Measurements from ENCODE around the gene ANKH.
A peak's percentile ranks its signal among the peaks of the same experiment; 100 is the strongest.
"Not testable (repeated sequence)": the region's sequence is repeated elsewhere in the genome, so short reads cannot be mapped to it uniquely, and the experiment has no call there.

ANKH gene
- long read RNA-seq, donor 1, full-length matches to known transcripts: 1 of 1 reads
- long read RNA-seq, donor 1, partial matches to known transcripts: 0 of 1 reads
- long read RNA-seq, donor 1, other reads (novel, unspliced or antisense): 0 of 1 reads
- long read RNA-seq, donor 2, full-length matches to known transcripts: 2 of 2 reads
- long read RNA-seq, donor 2, partial matches to known transcripts: 0 of 2 reads
- long read RNA-seq, donor 2, other reads (novel, unspliced or antisense): 0 of 2 reads
- long read RNA-seq, donor 3, full-length matches to known transcripts: 1 of 1 reads
- long read RNA-seq, donor 3, partial matches to known transcripts: 0 of 1 reads
- long read RNA-seq, donor 3, other reads (novel, unspliced or antisense): 0 of 1 reads
- long read RNA-seq, donor 4, partial matches to known transcripts: 0 of 1 reads
- long read RNA-seq, donor 4, other reads (novel, unspliced or antisense): 0 of 1 reads
- long read RNA-seq, donor 5, full-length matches to known transcripts: 1 of 1 reads
- long read RNA-seq, donor 5, partial matches to known transcripts: 0 of 1 reads
- long read RNA-seq, donor 5, other reads (novel, unspliced or antisense): 0 of 1 reads
- long read RNA-seq, donor 6, partial matches to known transcripts: 0 of 2 reads
- long read RNA-seq, donor 6, other reads (novel, unspliced or antisense): 0 of 2 reads
- long read RNA-seq, donor 7, full-length matches to known transcripts: 2 of 2 reads
- long read RNA-seq, donor 7, partial matches to known transcripts: 0 of 2 reads
- long read RNA-seq, donor 7, other reads (novel, unspliced or antisense): 0 of 2 reads
- long read RNA-seq, donor 8, full-length matches to known transcripts: 2 of 2 reads
- long read RNA-seq, donor 8, partial matches to known transcripts: 0 of 2 reads
- long read RNA-seq, donor 8, other reads (novel, unspliced or antisense): 0 of 2 reads

DNA sequence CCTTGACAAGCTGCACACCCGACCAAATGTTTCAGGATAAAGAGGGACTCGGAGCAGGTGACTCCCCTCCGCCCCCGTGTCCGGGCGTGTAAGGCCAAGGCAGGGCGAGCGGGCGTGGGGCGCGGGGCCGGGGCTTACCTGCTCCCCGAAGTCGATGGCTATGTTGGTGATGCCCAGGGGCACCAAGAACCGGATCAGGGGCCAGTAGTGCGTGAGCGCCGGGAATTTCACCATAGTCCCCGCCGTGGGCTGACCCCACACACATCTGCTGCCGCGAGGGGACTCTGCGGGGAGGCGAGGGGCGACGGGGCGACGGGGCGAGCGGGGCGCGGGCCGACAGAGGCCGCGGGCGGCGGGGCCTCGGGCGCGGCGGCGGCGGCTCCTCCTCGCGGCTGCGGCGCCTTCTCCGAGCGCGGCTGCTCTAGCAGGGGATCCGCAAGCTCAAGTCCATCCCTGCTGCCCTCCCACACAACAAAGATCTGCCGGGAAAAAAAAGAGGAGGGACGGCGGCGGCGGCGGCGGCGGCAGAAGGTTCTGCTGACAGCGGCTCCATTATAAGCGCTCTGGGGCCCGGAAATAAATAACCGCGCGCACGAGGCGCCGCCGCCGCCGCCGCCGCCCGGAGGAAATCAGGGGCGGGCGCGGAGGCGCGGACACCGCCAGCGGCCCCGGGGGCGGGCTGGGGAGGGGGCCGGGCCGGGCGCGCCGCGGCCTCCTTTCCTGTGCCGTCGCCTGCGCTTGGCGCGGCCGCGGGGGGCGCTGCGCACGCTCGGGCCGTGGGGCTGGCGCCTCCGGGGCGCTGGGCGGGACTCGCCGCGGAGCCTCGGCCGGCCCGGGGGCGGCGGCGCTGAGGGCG lies at the start of gene ANKH:
ANKH (minus strand) TSS at position 565 of the 856 bp plus-strand sequence; CDS start at position 234, 331 bp downstream.
- peak; percentile 80 for DNase-seq

DNA sequence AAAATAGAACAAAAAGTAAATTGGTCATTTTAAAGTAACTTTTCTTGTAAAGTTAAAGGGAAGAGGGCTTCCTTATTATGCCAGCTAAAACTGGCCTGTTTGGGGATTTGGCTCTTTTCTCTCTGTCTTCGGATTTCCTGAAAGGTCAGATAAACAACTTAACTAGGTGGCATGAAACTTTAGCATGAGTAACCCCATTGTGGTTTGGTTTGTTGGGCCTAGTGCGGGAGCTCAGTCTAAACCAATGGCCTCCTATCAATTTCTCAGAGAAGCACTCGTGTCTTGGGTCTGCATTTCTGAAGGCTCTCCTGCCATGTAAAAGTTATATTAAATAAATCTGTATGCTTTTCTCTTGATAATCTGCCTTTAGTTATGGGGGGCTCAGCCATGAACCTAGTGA lies 48.5 kb upstream of the ANKH start:
- DNase-seq: no peak

DNA sequence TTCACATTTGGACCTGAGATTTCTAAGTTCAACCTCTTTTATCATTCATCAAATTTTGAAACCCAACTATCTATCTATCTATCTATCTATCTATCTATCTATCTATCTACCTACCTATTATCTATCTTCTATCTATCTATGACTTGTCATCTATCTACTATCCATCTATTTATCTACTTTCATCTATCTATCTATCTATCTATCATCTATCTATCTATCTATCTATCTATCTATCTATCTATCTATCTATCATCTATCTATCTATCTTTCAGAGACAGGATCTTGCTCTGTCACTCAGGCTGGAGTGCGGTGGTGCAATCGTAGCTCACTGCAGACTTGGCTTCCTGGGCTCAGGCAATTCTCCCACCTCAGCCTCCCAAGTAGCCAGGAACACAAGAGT lies 47.5 kb upstream of the ANKH start:
- DNase-seq: not testable (repeated sequence)

DNA sequence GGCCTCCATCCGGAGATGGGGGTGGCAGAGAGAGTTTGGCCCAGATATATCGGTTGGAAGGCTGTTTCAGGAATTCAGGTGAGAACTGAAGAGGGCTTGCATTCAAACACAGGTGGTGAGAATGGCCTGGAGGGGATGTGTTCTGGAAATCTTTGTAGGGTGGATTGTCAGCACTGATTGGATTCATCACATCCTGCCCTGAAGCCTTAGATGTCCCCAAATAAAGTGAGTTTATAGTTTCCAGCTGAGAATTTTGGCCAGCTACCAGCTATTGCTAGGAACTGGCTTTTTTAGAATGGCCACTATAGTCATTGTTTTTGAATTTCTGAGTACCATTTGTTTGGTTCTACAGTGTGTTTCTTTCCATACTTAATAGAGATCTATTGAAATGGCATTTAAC lies 46.1 kb upstream of the ANKH start:
- DNase-seq: no peak

DNA sequence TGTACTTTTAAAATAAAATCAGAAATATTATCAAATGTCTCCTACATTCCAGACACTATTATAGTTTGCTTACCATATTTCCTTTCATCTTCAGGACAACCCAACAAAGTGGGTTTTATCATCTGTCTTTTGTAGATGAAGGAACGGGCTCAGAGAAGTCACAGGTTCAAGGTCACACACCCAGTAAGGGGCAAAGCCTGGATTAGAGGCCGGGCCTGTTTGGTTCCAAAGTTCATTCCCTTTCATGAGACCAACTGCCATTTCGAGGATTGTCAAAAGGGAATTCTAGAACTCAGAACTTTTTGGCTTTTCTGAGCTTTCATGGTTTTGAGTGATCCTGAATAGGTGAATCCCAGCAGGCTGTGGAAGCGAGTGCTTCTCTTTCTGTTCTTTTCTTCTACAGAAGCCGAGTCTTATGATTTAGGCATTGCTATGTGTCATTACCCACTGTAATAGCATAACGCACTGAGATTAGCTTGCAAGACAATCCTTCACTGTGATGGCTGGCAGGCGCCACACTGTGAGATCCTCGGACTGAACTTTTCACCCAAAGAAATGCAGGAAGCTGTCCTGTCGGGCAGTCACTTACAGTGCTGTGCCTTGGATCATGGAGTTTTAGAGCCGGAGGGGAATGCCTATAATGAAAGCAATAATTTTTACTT lies 43.8 kb upstream of the ANKH start:
- DNase-seq: no peak

DNA sequence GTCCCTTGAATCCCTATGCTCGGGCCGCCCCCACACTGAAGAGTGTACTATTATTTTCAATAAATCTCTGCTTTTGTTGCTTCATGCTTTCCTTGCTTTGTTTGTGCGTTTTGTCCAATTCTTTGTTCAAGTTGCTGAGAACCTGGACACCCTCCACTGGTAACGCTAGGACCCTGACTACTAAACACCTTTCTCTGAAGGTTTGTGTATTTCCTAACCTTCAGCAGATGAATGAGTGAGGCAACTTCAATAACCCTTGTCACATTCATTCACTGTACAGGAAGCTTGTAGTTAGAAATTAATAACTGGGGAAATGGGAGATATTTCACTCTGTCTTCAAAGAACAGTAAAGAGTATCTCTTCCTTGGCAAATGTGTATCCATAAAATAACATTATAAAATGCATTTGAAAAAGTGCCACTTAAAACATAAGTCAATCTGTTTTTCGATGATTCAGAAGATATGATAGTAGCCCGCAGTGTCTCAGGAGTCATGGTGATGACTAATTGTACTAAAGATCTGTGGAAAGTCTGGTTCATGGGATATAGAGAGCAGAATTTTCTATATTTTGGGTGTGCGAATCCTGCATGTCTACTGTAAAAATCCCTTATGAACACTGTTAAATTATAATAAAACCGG lies 43.2 kb upstream of the ANKH start:
- DNase-seq: no peak

DNA sequence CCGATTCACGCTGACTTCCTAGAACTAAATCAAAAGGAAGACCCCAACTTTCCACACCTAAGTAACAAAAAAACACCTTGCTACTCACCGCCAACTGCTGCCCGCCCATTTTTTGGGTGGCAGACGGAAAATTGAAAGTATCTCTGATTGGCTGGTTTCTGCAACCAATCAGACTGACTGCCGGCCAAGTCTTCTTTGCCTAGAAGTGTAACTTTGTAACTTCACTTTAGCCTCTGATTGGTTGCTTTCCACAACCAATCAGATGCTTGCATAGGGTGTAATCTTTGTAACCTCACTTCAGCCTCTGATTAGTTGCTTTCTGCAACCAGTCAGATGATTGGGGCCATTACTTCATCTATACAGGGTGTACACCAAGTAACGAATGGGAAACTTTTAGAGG lies 42.6 kb upstream of the ANKH start:
- DNase-seq: no peak

DNA sequence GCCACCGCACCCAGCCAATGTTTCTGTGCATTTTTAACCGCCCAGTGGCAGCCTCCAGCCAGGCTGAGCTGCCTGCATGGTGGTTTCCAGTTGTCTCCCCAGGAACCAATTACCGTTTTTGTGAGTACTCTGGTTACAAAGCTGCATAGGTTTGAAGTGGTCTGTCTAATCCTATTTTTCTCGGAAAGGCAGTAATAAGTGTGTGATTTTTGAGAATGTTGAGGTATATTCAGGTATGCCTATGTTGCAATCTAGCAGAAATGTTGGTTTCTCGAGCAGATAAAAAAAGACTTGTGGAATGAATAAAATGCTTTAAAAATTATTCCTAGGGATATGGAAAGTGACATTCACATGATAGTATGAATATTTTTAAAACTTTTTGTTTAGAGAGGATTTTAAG lies 41.5 kb upstream of the ANKH start:
- no peak for DNase-seq

DNA sequence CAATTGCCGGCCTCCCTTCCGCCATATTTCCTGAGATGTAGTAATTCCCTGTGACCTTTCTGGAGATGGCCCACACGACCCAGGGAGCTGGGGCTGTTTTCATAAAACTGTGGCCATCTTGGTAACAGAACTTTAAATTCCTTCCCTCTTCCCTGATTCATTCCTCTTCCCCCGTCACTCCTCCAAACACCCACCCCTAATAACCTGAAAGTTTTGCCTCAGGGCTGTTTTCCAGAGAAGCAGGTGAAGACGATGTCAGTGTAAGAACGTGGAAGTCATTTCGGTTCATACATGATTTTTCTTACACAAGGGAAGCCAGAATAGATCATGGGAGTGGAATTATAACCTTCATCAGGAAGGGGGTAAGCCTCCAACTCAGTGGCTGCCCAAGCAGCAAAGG lies 40.6 kb upstream of the ANKH start:
- no peak for DNase-seq

DNA sequence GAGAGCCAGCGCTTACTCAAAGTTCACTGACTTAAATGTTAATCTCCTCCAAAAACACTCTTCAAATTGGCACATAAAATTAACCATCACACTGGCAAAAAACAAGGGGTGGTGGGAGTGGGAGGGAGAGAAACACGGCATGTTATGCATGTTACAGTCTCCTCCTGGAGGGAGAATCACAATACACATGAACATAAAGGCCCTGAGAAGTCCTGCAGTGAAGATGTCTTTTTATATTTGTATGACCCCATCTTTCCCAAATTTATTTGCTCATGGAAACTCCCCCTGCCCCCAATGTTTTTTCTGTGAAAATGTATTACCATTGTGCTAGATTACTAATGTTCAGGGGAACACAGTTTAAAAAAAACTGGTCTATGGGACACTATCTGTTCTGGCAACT lies 37.8 kb upstream of the ANKH start:
- no peak for DNase-seq

DNA sequence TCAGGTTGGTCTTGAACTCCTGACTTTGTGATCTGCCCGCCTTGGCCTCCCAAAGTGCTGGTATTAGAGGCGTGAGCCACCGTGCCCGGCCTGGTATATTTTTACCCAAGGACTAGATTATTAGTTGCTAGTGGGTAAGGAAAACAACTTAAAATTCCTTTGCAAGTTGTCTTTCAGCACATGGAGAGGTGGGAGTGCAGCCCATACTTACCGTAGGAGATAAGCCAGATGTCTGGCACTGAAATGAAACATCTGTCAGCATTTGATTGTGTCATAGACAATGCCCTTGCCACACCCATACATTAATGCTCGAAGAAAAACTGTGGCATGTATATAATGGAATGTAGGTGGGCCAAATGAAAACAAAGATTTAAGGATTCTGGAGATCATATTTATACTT lies 36.6 kb upstream of the ANKH start:
- DNase-seq: no peak

DNA sequence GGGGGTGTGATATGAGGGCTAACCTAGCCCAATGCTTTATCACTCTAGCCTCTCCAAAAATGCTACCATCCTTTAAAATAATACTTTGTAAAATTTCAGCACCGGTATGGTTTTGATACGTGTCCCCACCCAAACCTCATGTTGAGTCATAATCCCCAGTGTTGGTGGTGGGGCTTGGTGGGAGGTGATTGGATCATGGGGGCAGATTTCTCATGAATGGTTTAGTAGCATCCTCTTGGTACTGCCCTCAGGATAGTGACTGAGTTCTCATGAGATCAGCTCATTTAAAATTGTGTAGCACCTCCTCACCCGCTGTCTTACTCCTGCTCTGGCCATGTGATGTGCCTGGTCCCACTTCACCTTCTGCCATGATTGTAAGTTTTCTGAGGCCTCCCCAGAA lies 35.0 kb upstream of the ANKH start:
- no peak for DNase-seq

DNA sequence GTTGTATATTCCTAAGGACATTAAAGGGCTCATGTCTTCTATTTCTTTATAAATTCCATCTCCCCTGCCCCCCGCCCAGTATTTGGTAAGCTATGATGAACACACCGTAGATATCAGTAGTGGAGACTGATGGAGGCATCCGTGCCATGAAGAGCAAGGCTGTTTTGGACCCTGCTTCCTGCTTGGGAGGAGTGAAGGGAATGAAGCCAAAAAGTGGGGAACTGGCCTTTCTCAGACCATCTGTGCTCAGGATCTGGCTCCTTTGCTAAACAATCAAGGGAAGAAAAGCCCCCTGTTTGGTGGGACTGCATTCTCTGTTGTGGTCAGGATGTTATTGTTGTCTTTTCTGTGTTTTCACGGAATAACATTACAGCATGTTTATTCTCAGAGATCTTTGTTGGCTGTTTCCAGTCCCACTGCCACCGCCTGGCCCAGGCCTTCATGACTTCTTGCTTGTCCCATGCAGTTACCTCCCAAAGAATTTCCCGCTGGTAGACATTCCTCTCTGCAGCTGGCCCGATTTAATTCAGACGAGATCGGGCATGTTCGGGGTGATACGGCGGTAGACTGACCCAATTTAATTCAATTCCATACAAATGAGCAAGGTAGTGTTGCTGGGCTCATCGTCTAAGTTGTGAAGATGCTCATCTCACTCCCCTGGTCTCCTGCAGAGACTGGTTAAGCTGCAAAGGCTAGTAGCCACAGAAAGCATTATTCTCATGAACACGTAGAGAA lies 31.4 kb upstream of the ANKH start:
- DNase-seq: no peak

DNA sequence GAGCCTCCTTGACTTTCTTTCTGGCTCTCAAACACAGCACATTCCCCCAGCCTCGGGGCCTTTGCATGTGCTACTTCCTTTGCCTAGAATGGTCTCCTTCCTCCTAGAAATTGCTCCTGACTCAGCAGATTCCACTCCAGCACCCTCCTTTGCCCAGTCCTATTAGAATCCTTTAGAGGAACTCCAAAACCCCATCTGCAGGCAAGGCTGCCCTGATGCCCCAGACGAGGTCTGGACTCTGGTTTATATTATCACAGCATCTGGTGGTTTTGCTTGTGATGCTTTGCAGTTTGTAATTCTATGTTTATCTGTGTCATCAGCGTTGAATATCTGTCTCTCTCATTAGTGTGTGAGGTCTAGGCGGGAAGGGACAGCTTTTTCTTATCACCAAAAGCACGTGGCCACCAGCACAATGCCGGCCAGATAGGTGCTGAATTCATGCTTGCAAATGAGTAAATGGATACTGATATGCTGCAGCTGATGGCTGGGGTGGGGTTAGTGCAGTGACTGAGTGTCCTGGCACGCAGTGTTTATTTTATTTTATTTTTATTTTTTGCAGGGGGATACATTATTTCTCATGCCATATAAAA lies 30.0 kb upstream of the ANKH start:
- DNase-seq: no peak

DNA sequence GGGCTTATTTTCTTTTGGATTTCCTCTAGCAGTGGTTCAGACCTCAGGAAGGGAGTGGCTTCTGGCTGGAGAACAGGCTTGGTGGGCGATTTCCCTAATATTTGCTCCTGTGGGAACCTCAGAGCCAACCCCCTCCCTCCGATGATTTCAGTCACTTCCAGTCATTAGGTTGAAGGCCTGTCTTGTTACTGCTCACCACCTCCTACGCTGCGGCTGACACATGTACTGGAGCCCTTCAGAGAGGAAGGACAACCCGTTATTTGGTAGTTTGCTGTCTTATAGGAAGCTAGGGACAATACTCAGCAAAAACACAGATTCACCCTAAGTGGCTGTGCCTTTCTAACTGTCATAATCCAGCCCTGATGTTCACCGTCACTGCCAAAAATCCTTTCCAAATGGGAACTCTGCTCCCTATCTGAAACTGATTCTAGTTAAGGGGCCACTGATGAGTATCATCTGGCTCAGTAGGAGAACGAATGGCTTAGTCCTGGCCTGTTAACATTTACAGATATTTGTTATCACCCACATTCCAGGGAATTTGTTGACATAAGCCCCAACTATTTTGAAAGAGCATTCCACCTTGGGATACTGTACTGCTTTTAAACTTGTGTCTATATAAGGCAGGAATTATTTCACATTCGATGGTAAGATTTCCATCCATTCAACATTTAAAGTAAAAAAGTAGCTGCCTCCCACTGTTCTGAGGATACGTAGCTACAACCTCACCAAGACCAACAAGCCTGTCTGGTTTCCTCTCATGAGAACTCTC lies 29.3 kb upstream of the ANKH start:
- no peak for DNase-seq

DNA sequence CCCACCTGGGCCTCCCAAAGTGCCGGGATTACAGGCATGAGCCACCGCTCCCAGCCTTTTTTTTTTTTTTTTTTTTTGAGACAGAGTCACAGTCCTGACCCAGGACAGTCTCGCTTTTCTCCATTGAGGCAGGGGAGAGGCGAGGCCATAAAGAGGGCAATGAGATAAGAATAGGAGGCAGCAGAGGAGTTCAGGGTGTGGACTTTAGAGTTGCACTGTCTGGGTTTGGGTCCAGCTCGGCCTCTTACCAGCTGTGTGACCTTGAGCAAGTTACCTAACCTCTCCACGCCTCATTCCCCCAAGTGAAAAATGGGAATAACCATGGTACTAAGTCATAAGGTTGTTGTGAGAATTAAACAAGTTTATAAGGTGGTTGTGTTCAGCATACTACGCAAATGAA lies 24.6 kb upstream of the ANKH start:
- no peak for DNase-seq

DNA sequence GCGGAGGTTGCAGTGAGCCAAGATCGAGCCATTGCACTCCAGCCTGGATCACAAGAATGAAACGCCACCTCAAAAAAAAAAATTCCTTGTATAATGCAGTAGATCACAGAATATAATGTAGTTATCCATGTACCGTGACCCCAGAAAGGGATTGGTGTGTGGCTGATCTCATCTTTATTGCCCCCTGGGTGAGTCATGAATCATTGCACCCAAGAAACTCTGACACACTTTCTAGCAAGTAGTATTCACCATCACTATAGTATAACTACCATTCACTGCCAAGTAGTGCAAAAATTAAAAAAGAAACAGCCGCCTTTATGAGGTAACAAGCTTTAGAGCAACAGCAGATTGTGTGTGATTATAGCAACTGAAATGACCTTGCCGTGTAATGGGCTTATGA lies 23.7 kb upstream of the ANKH start:
- no peak for DNase-seq

DNA sequence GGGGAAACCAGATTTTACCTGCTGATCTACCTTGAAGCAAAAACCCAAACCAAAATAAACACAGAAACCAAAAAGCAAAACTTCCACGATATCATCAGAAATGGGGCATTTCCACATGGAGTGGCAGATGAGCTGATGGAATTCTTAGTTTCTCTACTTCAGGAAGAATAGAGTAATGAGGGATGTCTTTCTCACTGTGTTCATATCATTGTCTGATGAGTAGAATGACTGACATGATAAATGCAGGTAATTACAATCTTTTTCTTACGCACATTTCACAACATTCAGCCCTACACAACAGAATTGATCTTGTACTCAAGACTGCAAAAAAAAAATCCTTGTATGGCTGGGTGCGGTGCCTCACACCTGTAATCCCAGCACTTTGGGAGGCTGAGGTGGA lies 23.2 kb upstream of the ANKH start:
- DNase-seq: no peak

DNA sequence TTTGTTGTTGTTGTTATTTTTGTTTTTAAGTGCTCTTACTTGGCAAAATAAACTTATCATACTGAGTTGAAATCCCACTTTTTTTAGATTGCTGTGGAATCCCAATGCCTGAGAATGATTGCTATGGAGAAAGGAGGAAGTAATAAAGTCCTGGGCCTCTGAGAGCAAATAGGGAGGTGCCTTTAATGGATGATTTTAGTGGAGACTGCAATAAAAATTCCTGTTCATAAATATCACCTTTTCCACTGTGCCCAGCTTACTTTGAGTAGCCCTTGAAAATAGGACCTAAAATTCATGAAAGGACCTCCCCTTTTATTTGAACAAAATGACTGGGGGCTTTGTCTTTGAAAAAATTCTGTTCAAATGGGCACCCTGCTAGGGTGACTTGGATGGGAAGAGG lies 21.8 kb upstream of the ANKH start:
- DNase-seq: no peak

DNA sequence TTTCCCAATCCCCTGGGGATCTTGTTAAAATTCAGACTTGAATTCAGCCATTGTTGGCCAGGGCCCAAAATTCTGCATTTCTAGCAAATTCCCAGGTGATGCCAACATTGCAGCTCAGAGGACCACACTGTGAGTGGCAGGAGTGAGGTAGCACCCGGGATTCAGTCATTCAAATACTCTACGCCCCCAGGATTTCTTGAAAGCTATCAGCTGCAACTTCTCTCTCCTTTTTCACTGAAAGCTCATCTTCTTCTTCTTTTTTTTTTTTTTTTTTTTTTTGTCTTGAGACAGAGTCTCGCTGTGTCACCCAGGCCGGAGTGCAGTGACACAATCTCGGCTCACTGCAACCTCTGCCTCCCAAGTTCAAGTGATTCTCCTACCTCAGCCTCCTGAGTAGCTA lies 19.3 kb upstream of the ANKH start:
- DNase-seq: no peak
